ENCODE results near the gene HMGA1.

Gene HMGA1

GRCh38 chr6:34288581-34288980 is 51.9 kb downstream of the HMGA1 start:
- no peak for DNase-seq (ENCODE audit: low read depth in 1 of 2, low spot score in 1 of 2)

GRCh38 chr6:34289137-34289536 is 52.5 kb downstream of the HMGA1 start:
- no peak for DNase-seq (ENCODE audit: low read depth in 1 of 2, low spot score in 1 of 2)

GRCh38 chr6:34292954-34293353 is 56.3 kb downstream of the HMGA1 start:
- DNase-seq (ENCODE audit: low read depth in 1 of 2, low spot score in 1 of 2), result no peak

- no peak for DNase-seq (ENCODE audit: low read depth in 1 of 2, low spot score in 1 of 2)
Observed at GRCh38 chr6:34295721-34296120, 59.0 kb downstream of the HMGA1 start.

Measured in activated CD4-positive, alpha-beta T cell treated with anti-CD3 and anti-CD28 coated beads, Interleukin-2, amount 50 U/mL, for 24 hours (primary cell).